Measurements from ENCODE around the gene BACH2. TPM values are rescaled to one million over a fixed set of nuclear protein-coding genes. Genes with fewer than 3 reads are reported as not detected.

Gene BACH2
- total and polyA plus RNA-seq, 2 donors (not counting 1 experiment from before 2014, with no cell fraction given): 2.2 to 2.6 TPM

GRCh38 chr6:90000864-90001731 lies 295.5 kb downstream of the BACH2 start:
- DNase-seq (ENCODE audit: low read depth in 2 of 2): peak; percentile 36 to 53
- H3K27me3 ChIP-seq (ENCODE audit: control insufficient read depth, insufficient read depth, low read length): no peaks in the 10 kb centered on the region

GRCh38 chr6:89999945-90000825 lies 296.5 kb downstream of the BACH2 start:
- Histone ChIP-seq H4K20me1 (ENCODE audit: control insufficient read depth, extremely low read depth, insufficient read depth, low read length) (no peaks in the 10 kb centered on the region), H3K9ac (ENCODE audit: insufficient read depth, low read length) (no peak overlapping the region), H3K4me3 (replicated peaks in 1 of 4; ENCODE audit: control extremely low read depth in 1 of 4, insufficient read depth in 1 of 4, low read depth in 3 of 4, low read length in 4 of 4) (no peak overlapping the region), H3K36me3 (ENCODE audit: control insufficient read depth, insufficient read depth, low read length) (no peaks in the 10 kb centered on the region), H3K79me2 (ENCODE audit: control insufficient read depth, insufficient read depth, low read length) (no peaks in the 10 kb centered on the region), H3K27ac (ENCODE audit: insufficient read depth, low read length) (no peak overlapping the region), H3K27me3 (ENCODE audit: control insufficient read depth, insufficient read depth, low read length) (no peaks in the 10 kb centered on the region), H3K4me2 (ENCODE audit: extremely low read depth, insufficient read depth, low read length) (no peak overlapping the region), H3K9me3 (ENCODE audit: control insufficient read depth, insufficient read depth, low read depth, low read length) (no peaks in the 10 kb centered on the region), H3K4me1 (ENCODE audit: control insufficient read depth, extremely low read depth, insufficient read depth, low read length) (no peaks in the 10 kb centered on the region), H2AFZ (ENCODE audit: low read length) (no peak overlapping the region)
- no peak for TF ChIP-seq EZH2 (IDR thresholded peaks at IDR 0.05; ENCODE audit: low read length, missing control alignments)
- TF ChIP-seq, protein P1, sequence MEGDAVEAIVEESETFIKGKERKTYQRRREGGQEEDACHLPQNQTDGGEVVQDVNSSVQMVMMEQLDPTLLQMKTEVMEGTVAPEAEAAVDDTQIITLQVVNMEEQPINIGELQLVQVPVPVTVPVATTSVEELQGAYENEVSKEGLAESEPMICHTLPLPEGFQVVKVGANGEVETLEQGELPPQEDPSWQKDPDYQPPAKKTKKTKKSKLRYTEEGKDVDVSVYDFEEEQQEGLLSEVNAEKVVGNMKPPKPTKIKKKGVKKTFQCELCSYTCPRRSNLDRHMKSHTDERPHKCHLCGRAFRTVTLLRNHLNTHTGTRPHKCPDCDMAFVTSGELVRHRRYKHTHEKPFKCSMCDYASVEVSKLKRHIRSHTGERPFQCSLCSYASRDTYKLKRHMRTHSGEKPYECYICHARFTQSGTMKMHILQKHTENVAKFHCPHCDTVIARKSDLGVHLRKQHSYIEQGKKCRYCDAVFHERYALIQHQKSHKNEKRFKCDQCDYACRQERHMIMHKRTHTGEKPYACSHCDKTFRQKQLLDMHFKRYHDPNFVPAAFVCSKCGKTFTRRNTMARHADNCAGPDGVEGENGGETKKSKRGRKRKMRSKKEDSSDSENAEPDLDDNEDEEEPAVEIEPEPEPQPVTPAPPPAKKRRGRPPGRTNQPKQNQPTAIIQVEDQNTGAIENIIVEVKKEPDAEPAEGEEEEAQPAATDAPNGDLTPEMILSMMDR (conservative IDR thresholded peaks at IDR 0.05 in 1 of 2, IDR thresholded peaks at IDR 0.05 in 1 of 2; ENCODE audit: low read depth in 1 of 2, low read length in 2 of 2): no peak
- DNase-seq (ENCODE audit: low read depth in 2 of 2): peak in 1 of 2 donors; percentile 45

More at GRCh38 chr6:90000864-90001731, 295.5 kb downstream of the BACH2 start:
- Histone ChIP-seq H3K4me1 (ENCODE audit: control insufficient read depth, extremely low read depth, insufficient read depth, low read length) (no peaks in the 10 kb centered on the region), H3K27ac (ENCODE audit: insufficient read depth, low read length) (no peak overlapping the region), H4K20me1 (ENCODE audit: control insufficient read depth, extremely low read depth, insufficient read depth, low read length) (no peaks in the 10 kb centered on the region), H3K4me2 (ENCODE audit: extremely low read depth, insufficient read depth, low read length) (no peak overlapping the region), H3K79me2 (ENCODE audit: control insufficient read depth, insufficient read depth, low read length) (no peaks in the 10 kb centered on the region), H2AFZ (ENCODE audit: low read length) (no peak overlapping the region), H3K4me3 (replicated peaks in 1 of 4; ENCODE audit: control extremely low read depth in 1 of 4, insufficient read depth in 1 of 4, low read depth in 3 of 4, low read length in 4 of 4) (no peak overlapping the region), H3K36me3 (ENCODE audit: control insufficient read depth, insufficient read depth, low read length) (no peaks in the 10 kb centered on the region), H3K9me3 (ENCODE audit: control insufficient read depth, insufficient read depth, low read depth, low read length) (no peaks in the 10 kb centered on the region), H3K9ac (ENCODE audit: insufficient read depth, low read length) (no peak overlapping the region)
- no peak for TF ChIP-seq EZH2 (IDR thresholded peaks at IDR 0.05; ENCODE audit: low read length, missing control alignments)
- TF ChIP-seq, protein P1 (conservative IDR thresholded peaks at IDR 0.05 in 1 of 2, IDR thresholded peaks at IDR 0.05 in 1 of 2; ENCODE audit: low read depth in 1 of 2, low read length in 2 of 2): no peak

GRCh38 chr6:89999154-89999553 lies 297.5 kb downstream of the BACH2 start:
- no peak for TF ChIP-seq EZH2 (IDR thresholded peaks at IDR 0.05; ENCODE audit: low read length, missing control alignments)
- TF ChIP-seq, protein P1 (conservative IDR thresholded peaks at IDR 0.05 in 1 of 2, IDR thresholded peaks at IDR 0.05 in 1 of 2; ENCODE audit: low read depth in 1 of 2, low read length in 2 of 2): no peak
- no peak overlapping the region for H3K4me3 ChIP-seq (replicated peaks in 1 of 4; ENCODE audit: control extremely low read depth in 1 of 4, insufficient read depth in 1 of 4, low read depth in 3 of 4, low read length in 4 of 4)
- no peak overlapping the region for H2AFZ ChIP-seq (ENCODE audit: low read length)
- no peaks in the 10 kb centered on the region for H3K9me3 ChIP-seq (ENCODE audit: control insufficient read depth, insufficient read depth, low read depth, low read length)
- H3K36me3 ChIP-seq (ENCODE audit: control insufficient read depth, insufficient read depth, low read length): no peaks in the 10 kb centered on the region
- H3K4me1 ChIP-seq (ENCODE audit: control insufficient read depth, extremely low read depth, insufficient read depth, low read length): no peaks in the 10 kb centered on the region
- H3K79me2 ChIP-seq (ENCODE audit: control insufficient read depth, insufficient read depth, low read length): no peaks in the 10 kb centered on the region
- no peaks in the 10 kb centered on the region for H4K20me1 ChIP-seq (ENCODE audit: control insufficient read depth, extremely low read depth, insufficient read depth, low read length)
- no peaks in the 10 kb centered on the region for H3K27me3 ChIP-seq (ENCODE audit: control insufficient read depth, insufficient read depth, low read length)
- no peak overlapping the region for H3K9ac ChIP-seq (ENCODE audit: insufficient read depth, low read length)
- H3K4me2 ChIP-seq (ENCODE audit: extremely low read depth, insufficient read depth, low read length): no peak overlapping the region
- no peak overlapping the region for H3K27ac ChIP-seq (ENCODE audit: insufficient read depth, low read length)
- peak; percentile 42 to 71 for DNase-seq (ENCODE audit: low read depth in 2 of 2)

All from fibroblast of lung (primary cell).